SKM-1 (cell line): ENCODE results near the gene DFFB.

Source experiments
- DNase-seq: peaks from one replicate; lab custom pipeline; 2025; ENCODE audit not compliant: unreplicated experiment; lab: John Stamatoyannopoulos, UW

DFFB gene

GRCh38 chr1:3872546-3872945 is 15.3 kb downstream of the DFFB start:
- no peak for DNase-seq

- no peak for DNase-seq
Observed at GRCh38 chr1:3874736-3875135, 17.5 kb downstream of the DFFB start.

GRCh38 chr1:3876716-3877115 is 19.4 kb downstream of the DFFB start:
- no peak for DNase-seq

GRCh38 chr1:3879099-3879498 is 21.8 kb downstream of the DFFB start:
- DNase-seq, result no peak

GRCh38 chr1:3879787-3880428 is 22.6 kb downstream of the DFFB start:
- DNase-seq, result no peak

- no peak for DNase-seq
Observed at GRCh38 chr1:3880429-3881192, 23.3 kb downstream of the DFFB start.

- DNase-seq, result no peak
Observed at GRCh38 chr1:3881193-3881480, 23.9 kb downstream of the DFFB start.

- DNase-seq, result no peak
Observed at GRCh38 chr1:3883194-3883925, 26.1 kb downstream of the DFFB start.

GRCh38 chr1:3884966-3885365 is 27.7 kb downstream of the DFFB start:
- DNase-seq, result no peak

- no peak for DNase-seq
Observed at GRCh38 chr1:3885611-3886010, 28.3 kb downstream of the DFFB start.

GRCh38 chr1:3886106-3886670 is 28.9 kb downstream of the DFFB start:
- DNase-seq, result no peak

GRCh38 chr1:3886691-3887090 is 29.4 kb downstream of the DFFB start:
- DNase-seq, result no peak

- DNase-seq, result no peak
Observed at GRCh38 chr1:3888301-3888700, 31.0 kb downstream of the DFFB start.

- no peak for DNase-seq
Observed at GRCh38 chr1:3889936-3890335, 32.7 kb downstream of the DFFB start.

GRCh38 chr1:3890389-3891328 is 33.4 kb downstream of the DFFB start:
- no peak for DNase-seq

- DNase-seq, result no peak
Observed at GRCh38 chr1:3891329-3891865, 34.1 kb downstream of the DFFB start.

GRCh38 chr1:3892748-3893147 is 35.5 kb downstream of the DFFB start:
- DNase-seq, result no peak

GRCh38 chr1:3893190-3893589 is 35.9 kb downstream of the DFFB start:
- DNase-seq, result no peak

GRCh38 chr1:3894626-3895278 is 37.5 kb downstream of the DFFB start:
- no peak for DNase-seq
